ENCODE data around the gene SLC7A8. TPM values are rescaled to one million over a fixed set of nuclear protein-coding genes. Genes with fewer than 3 reads are reported as not detected.

SLC7A8 gene
- total and polyA plus RNA-seq, 10 of the 15 experiments (the other 5 are each of a cell fraction or from before 2014, with no cell fraction given), result 0.06 to 0.28 (median 0.21) TPM; not detected in 7

DNA sequence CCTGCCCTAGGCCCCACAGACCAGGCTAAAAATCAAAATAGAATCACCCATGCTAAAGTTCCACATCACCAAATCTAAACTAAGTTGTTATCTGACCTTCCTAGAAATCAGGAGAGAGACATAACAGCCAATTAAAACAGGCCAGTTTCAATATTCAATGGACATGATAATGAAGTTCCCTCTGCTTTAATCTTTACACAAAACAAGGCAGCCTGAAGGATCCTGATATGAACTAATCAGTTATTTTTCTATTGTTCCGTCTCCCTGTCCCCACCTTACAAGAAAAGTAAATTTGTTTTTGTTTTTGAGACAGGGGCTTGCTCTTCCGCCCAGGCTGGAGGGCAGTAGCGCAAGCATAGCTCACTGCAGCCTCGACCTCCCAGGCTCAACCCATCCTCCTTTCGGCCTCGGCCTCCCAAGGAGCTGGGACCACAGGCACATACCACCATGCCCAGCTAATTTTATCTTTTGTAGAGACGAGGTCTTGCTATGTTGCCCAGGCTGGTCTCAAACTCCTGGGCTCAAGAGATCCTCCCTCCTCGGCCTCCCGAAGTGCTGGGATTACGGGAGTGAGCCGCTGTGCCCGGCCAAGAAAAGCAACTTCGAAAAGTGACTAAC is 59.0 kb downstream of the SLC7A8 start:
- ATAC-seq (no peak), FAIRE-seq (no peak), DNase-seq (ENCODE audit: low read depth, low spot score) (no peak)
- Histone ChIP-seq H3K4me1 (ENCODE audit: control insufficient read depth, insufficient read depth, low read length) (peaks cover 20% of the 10 kb centered on the region), H3K4me3 (no peak overlapping the region), H4K20me1 (ENCODE audit: control insufficient read depth, insufficient read depth) (no peaks in the 10 kb centered on the region), H3K9ac (ENCODE audit: control insufficient read depth, insufficient read depth, low read length) (no peak overlapping the region), H2AFZ (ENCODE audit: control insufficient read depth, low read depth, low read length) (no peak overlapping the region), H3K4me2 (ENCODE audit: control insufficient read depth, insufficient read depth) (no peak overlapping the region), H3K27ac (ENCODE audit: control insufficient read depth, insufficient read depth) (no peak overlapping the region), H3K9me3 (replicated peaks; ENCODE audit: control insufficient read depth, insufficient read depth, low read length) (no peaks in the 10 kb centered on the region), H3K27me3 (replicated peaks in 1 of 2; ENCODE audit: control insufficient read depth in 2 of 2, insufficient read depth in 2 of 2, low read length in 1 of 2) (no peaks in the 10 kb centered on the region; a peak in 3 of 4 replicates), H3K79me2 (ENCODE audit: control insufficient read depth, insufficient read depth, low read length) (no peaks in the 10 kb centered on the region), H3K36me3 (ENCODE audit: control insufficient read depth in 2 of 2, insufficient read depth in 2 of 2, low read length in 1 of 2) (no peaks in the 10 kb centered on the region)
- WGBS (ENCODE audit: insufficient coverage, insufficient replicate concordance, low lambda C conversion rate, missing lambda C conversion rate), result 69% methylated on average over 13 of the region's 13 CpGs
- intact Hi-C loops (cut with micrococcal nuclease; ENCODE audit: unreplicated experiment) (no loop called here), in situ Hi-C loops (cut with MboI) (loop anchor here (10.0 kb wide), 1 partner anchor 60 kb away; the partner anchor contains the start of gene SLC7A8)
- SMC1A ChIA-PET (ENCODE audit: uncharacterized antibody, unreplicated experiment), result interaction anchor here (1.0 to 1.7 kb wide), 2 partner anchors 30 to 60 kb away, joined by 4 read pairs; no protein-coding TSS in a partner anchor
- POLR2A ChIA-PET, result interaction anchor here (0.6 kb wide), 1 partner anchor 138 kb away, joined by 3 read pairs; no protein-coding TSS in a partner anchor
- RAD21 ChIA-PET (ENCODE audit: unreplicated experiment), result interaction anchor here (1.1 kb wide), 1 partner anchor 176 kb away, joined by 4 read pairs; no protein-coding TSS in a partner anchor
- TF ChIP-seq SUPT20H (IDR thresholded peaks at IDR 0.05; ENCODE audit: borderline replicate concordance, control insufficient read depth, low read depth, low read length), result no peak
- TF ChIP-seq SIN3A (IDR thresholded peaks at IDR 0.05; ENCODE audit: low read depth, low read length), result no peak
- TF ChIP-seq, protein P1, sequence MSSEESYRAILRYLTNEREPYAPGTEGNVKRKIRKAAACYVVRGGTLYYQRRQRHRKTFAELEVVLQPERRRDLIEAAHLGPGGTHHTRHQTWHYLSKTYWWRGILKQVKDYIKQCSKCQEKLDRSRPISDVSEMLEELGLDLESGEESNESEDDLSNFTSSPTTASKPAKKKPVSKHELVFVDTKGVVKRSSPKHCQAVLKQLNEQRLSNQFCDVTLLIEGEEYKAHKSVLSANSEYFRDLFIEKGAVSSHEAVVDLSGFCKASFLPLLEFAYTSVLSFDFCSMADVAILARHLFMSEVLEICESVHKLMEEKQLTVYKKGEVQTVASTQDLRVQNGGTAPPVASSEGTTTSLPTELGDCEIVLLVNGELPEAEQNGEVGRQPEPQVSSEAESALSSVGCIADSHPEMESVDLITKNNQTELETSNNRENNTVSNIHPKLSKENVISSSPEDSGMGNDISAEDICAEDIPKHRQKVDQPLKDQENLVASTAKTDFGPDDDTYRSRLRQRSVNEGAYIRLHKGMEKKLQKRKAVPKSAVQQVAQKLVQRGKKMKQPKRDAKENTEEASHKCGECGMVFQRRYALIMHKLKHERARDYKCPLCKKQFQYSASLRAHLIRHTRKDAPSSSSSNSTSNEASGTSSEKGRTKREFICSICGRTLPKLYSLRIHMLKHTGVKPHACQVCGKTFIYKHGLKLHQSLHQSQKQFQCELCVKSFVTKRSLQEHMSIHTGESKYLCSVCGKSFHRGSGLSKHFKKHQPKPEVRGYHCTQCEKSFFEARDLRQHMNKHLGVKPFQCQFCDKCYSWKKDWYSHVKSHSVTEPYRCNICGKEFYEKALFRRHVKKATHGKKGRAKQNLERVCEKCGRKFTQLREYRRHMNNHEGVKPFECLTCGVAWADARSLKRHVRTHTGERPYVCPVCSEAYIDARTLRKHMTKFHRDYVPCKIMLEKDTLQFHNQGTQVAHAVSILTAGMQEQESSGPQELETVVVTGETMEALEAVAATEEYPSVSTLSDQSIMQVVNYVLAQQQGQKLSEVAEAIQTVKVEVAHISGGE (CRISPR knock-in tag; IDR thresholded peaks at IDR 0.05), result no peak
- no peak for TF ChIP-seq CBFB (IDR thresholded peaks at IDR 0.05; ENCODE audit: low read depth)
- TF ChIP-seq, protein P2, sequence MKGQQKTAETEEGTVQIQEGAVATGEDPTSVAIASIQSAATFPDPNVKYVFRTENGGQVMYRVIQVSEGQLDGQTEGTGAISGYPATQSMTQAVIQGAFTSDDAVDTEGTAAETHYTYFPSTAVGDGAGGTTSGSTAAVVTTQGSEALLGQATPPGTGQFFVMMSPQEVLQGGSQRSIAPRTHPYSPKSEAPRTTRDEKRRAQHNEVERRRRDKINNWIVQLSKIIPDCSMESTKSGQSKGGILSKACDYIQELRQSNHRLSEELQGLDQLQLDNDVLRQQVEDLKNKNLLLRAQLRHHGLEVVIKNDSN (IDR thresholded peaks at IDR 0.05; ENCODE audit: borderline replicate concordance, extremely low read length, insufficient read depth, low read depth, low read length), result no peak
- TF ChIP-seq IKZF2 (IDR thresholded peaks at IDR 0.05), result no peak
- TF ChIP-seq TAF1 (IDR thresholded peaks at IDR 0.05; ENCODE audit: borderline replicate concordance, low read depth, low read length), result no peak
- TF ChIP-seq, protein P3, sequence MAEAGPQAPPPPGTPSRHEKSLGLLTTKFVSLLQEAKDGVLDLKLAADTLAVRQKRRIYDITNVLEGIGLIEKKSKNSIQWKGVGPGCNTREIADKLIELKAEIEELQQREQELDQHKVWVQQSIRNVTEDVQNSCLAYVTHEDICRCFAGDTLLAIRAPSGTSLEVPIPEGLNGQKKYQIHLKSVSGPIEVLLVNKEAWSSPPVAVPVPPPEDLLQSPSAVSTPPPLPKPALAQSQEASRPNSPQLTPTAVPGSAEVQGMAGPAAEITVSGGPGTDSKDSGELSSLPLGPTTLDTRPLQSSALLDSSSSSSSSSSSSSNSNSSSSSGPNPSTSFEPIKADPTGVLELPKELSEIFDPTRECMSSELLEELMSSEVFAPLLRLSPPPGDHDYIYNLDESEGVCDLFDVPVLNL (IDR thresholded peaks at IDR 0.05; ENCODE audit: low read depth, low read length), result no peak
- no peak for TF ChIP-seq WRNIP1 (IDR thresholded peaks at IDR 0.05; ENCODE audit: borderline replicate concordance, low read depth, low read length)
- no peak for TF ChIP-seq TBL1XR1 (IDR thresholded peaks at IDR 0.05; ENCODE audit: low read depth, low read length)
- TF ChIP-seq RUNX3 (IDR thresholded peaks at IDR 0.05; ENCODE audit: low read length), result no peak
- no peak for TF ChIP-seq POU2F2 (IDR thresholded peaks at IDR 0.05; ENCODE audit: borderline replicate concordance, low read depth, low read length)
- TF ChIP-seq, protein P4, sequence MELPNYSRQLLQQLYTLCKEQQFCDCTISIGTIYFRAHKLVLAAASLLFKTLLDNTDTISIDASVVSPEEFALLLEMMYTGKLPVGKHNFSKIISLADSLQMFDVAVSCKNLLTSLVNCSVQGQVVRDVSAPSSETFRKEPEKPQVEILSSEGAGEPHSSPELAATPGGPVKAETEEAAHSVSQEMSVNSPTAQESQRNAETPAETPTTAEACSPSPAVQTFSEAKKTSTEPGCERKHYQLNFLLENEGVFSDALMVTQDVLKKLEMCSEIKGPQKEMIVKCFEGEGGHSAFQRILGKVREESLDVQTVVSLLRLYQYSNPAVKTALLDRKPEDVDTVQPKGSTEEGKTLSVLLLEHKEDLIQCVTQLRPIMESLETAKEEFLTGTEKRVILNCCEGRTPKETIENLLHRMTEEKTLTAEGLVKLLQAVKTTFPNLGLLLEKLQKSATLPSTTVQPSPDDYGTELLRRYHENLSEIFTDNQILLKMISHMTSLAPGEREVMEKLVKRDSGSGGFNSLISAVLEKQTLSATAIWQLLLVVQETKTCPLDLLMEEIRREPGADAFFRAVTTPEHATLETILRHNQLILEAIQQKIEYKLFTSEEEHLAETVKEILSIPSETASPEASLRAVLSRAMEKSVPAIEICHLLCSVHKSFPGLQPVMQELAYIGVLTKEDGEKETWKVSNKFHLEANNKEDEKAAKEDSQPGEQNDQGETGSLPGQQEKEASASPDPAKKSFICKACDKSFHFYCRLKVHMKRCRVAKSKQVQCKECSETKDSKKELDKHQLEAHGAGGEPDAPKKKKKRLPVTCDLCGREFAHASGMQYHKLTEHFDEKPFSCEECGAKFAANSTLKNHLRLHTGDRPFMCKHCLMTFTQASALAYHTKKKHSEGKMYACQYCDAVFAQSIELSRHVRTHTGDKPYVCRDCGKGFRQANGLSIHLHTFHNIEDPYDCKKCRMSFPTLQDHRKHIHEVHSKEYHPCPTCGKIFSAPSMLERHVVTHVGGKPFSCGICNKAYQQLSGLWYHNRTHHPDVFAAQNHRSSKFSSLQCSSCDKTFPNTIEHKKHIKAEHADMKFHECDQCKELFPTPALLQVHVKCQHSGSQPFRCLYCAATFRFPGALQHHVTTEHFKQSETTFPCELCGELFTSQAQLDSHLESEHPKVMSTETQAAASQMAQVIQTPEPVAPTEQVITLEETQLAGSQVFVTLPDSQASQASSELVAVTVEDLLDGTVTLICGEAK (IDR thresholded peaks at IDR 0.05; ENCODE audit: borderline replicate concordance), result no peak
- CTCF ChIA-PET, result interaction anchor here (0.9 to 6.4 kb wide), 2 partner anchors 9 to 63 kb away, joined by 3 to 127 read pairs; partner anchors contain the start of gene SLC7A8
- BruUV-seq (replicated peaks), result no TSS peak

All from GM12878 (cell line).